HG03280 (cell line): ENCODE results near the gene SDCBP2.

ENCODE experiments used
- ATAC-seq: cut with Tn5 transposase; IDR thresholded peaks from one replicate; pipeline ENCODE4 v1.9.1; 2021; ENCODE audit warnings: mild to moderate bottlenecking, moderate library complexity; ENCODE audit not compliant: unreplicated experiment

SDCBP2 gene

GRCh38 chr20:1328680-1329330, at the start of gene SDCBP2:
TSS of gene SDCBP2 (minus strand) at chr20:1329139. CDS start at chr20:1320416, 8,723 bp downstream.
- no peak for ATAC-seq

- no peak for ATAC-seq
Observed at GRCh38 chr20:1378735-1379125, 49.8 kb upstream of the SDCBP2 start.

- ATAC-seq, result no peak
Observed at GRCh38 chr20:1377984-1378734, 49.2 kb upstream of the SDCBP2 start.

GRCh38 chr20:1377341-1377871, 48.5 kb upstream of the SDCBP2 start:
- ATAC-seq, result no peak

- ATAC-seq, result no peak
Observed at GRCh38 chr20:1376408-1377270, 47.7 kb upstream of the SDCBP2 start.

GRCh38 chr20:1376007-1376406, 47.1 kb upstream of the SDCBP2 start:
- ATAC-seq, result no peak

GRCh38 chr20:1375515-1375914, 46.6 kb upstream of the SDCBP2 start:
- ATAC-seq, result no peak

GRCh38 chr20:1374246-1374645, 45.3 kb upstream of the SDCBP2 start:
- no peak for ATAC-seq

- ATAC-seq, result no peak
Observed at GRCh38 chr20:1373614-1374013, 44.7 kb upstream of the SDCBP2 start.

- no peak for ATAC-seq
Observed at GRCh38 chr20:1373036-1373435, 44.1 kb upstream of the SDCBP2 start.

GRCh38 chr20:1371830-1372539, 43.0 kb upstream of the SDCBP2 start:
- no peak for ATAC-seq

- no peak for ATAC-seq
Observed at GRCh38 chr20:1371202-1371782, 42.4 kb upstream of the SDCBP2 start.

GRCh38 chr20:1370548-1371110, 41.7 kb upstream of the SDCBP2 start:
- no peak for ATAC-seq

- ATAC-seq, result no peak
Observed at GRCh38 chr20:1369970-1370369, 41.0 kb upstream of the SDCBP2 start.

- no peak for ATAC-seq
Observed at GRCh38 chr20:1368448-1369199, 39.7 kb upstream of the SDCBP2 start.

GRCh38 chr20:1367479-1367878, 38.5 kb upstream of the SDCBP2 start:
- no peak for ATAC-seq

GRCh38 chr20:1364106-1364505, 35.2 kb upstream of the SDCBP2 start:
- no peak for ATAC-seq

- no peak for ATAC-seq
Observed at GRCh38 chr20:1363522-1363921, 34.6 kb upstream of the SDCBP2 start.

- ATAC-seq, result no peak
Observed at GRCh38 chr20:1362484-1362883, 33.5 kb upstream of the SDCBP2 start.
